Aorta (tissue), 5 donors: ENCODE data around the gene LTBP2. TPM values are rescaled to one million over a fixed set of nuclear protein-coding genes. Genes with fewer than 3 reads are reported as not detected.
"Not testable (repeated sequence)": the region's sequence is repeated elsewhere in the genome, so short reads cannot be mapped to it uniquely, and the experiment has no call there.

Source experiments
- ATAC-seq: fragments of 200-7000 bp; cut with Tn5 transposase; one replicate; pipeline ENCODE4 v1.9.1; 2022; ENCODE audit warnings: moderate library complexity; ENCODE audit not compliant: low FRiP score
- DNase-seq, 2 donors: peaks; one replicate each; pipeline ENCODE4 v3.0.0-alpha.2; 2020
- H3K27ac ChIP-seq, 2 donors: one replicate each; pipeline ENCODE4 v1.5.1; 2013; ENCODE audit warnings: low read length in 2 of 2, mild to moderate bottlenecking in 2 of 2, moderate library complexity in 2 of 2, control low read depth in 1 of 2, inconsistent platforms in 1 of 2, low read depth in 1 of 2
- H3K27me3 ChIP-seq, 2 donors: one replicate each; pipeline ENCODE4 v1.6.1; 2013; ENCODE audit warnings: control low read depth in 1 of 2, low read length in 1 of 2, mild to moderate bottlenecking in 1 of 2, moderate library complexity in 1 of 2; ENCODE audit not compliant: insufficient read depth in 2 of 2, control insufficient read depth in 1 of 2
- H3K36me3 ChIP-seq, 2 donors: one replicate each; pipeline ENCODE4 v1.6.1; 2013; ENCODE audit warnings: control low read depth in 1 of 2, low read length in 1 of 2, mild to moderate bottlenecking in 1 of 2; ENCODE audit not compliant: insufficient read depth in 2 of 2, control insufficient read depth in 1 of 2
- H3K4me1 ChIP-seq, 2 donors: one replicate each; pipeline ENCODE4 v1.6.1; 2013; ENCODE audit warnings: low read length in 2 of 2, control low read depth in 1 of 2, mild to moderate bottlenecking in 1 of 2, moderate library complexity in 1 of 2; ENCODE audit not compliant: insufficient read depth in 2 of 2, control insufficient read depth in 1 of 2
- H3K4me3 ChIP-seq, 2 donors: one replicate each; pipeline ENCODE4 v1.5.1; 2013; ENCODE audit warnings: low read length in 2 of 2, control low read depth in 1 of 2, mild to moderate bottlenecking in 1 of 2
- H3K9me3 ChIP-seq: one replicate; pipeline ENCODE4 v1.6.1; 2013; ENCODE audit warnings: mild to moderate bottlenecking, low read length; ENCODE audit not compliant: control insufficient read depth
- WGBS, 2 donors: extraction: QIAGEN DNeasy Blood & Tissue Kit; methylation state at CpG; one replicate each; pipeline ENCODE4 v1.1.7; 2013; 5-methylcytosine and 5-hydroxymethylcytosine counted together
- intact Hi-C, 2 donors: fragments of 100-400 bp; cut with DNase I; formaldehyde crosslinking; loops; one replicate each; pipeline versions ENCODE4 v1.14.2 to v1.15.0; 2022
- polyA plus RNA-seq, 2 donors: library from polyadenylated mRNA; stranded (reverse); fragments of 200-250 nt; gene quantifications; one replicate each; pipeline ENCODE4 v1.2.3, GENCODE V29; 2013
- total RNA-seq, 2 donors: library from RNA; stranded (reverse); fragmentation: NEBNext Ultra II Directional; extraction: Animal tissue kit (Norgen Biotek cat#: 25700); gene quantifications; one replicate each; pipeline ENCODE4 v1.2.1, GENCODE V29; 2021
- donor health status: healthy with polysubstance abuse.
- donor health status: Bipolar disorder and iron deficiency.
- donor health status: DM: no; HTN: no; CAD: no.
- donor health status: DM: no; HTN: no; CAD: no.
- donor health status: DM: yes; HTN: yes; CAD: no.

LTBP2 gene
- total and polyA plus RNA-seq, 4 donors = 40.4 to 363 (median 228) TPM

DNA sequence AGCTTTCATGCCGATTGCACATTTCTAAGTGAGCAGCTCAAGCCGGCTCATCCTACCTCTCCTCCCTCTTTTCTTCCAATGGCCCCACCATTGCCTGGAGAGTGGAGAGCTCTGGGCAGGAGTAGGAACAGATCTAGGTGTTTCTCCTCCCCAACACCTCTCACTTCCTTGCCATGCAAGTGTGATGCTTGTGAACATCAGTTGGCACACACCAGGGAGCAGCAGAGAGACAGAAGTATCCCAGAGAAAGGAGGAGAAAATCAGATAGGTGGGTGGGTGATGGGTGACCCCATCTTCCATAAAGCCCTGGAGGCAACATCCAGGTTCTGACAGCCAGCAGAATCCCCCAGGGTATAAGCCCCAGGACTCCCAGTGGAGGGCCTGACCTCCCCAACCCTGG, 146.7 kb downstream of the LTBP2 start:
- intact Hi-C loops = no loop called here
- Histone ChIP-seq H3K27ac (no peak overlapping the region), H3K36me3 (no peaks in the 10 kb centered on the region), H3K9me3 (no peaks in the 10 kb centered on the region), H3K27me3 (no peaks in the 10 kb centered on the region), H3K4me3 (no peak overlapping the region), H3K4me1 (peaks cover 0 to 5% of the 10 kb centered on the region in 2 donors)
- no peak for ATAC-seq
- DNase-seq = no peak
- 93 to 94% methylated on average over 2 of the region's 2 CpGs for WGBS, 2 donors

- H3K4me1 ChIP-seq = peaks cover 0 to 1% of the 10 kb centered on the region in 2 donors
- no peak overlapping the region for H3K4me3 ChIP-seq
- intact Hi-C loops = no loop called here
- no peaks in the 10 kb centered on the region for H3K27me3 ChIP-seq
- ATAC-seq (no peak), DNase-seq (no peak)
- H3K27ac ChIP-seq = no peak overlapping the region
- no peaks in the 10 kb centered on the region for H3K36me3 ChIP-seq
- no peaks in the 10 kb centered on the region for H3K9me3 ChIP-seq
- 90 to 91% methylated on average over 3 of the region's 3 CpGs for WGBS, 2 donors
Measured at GRCh38 chr14:74464785-74465184, 147.3 kb downstream of the LTBP2 start.

DNA sequence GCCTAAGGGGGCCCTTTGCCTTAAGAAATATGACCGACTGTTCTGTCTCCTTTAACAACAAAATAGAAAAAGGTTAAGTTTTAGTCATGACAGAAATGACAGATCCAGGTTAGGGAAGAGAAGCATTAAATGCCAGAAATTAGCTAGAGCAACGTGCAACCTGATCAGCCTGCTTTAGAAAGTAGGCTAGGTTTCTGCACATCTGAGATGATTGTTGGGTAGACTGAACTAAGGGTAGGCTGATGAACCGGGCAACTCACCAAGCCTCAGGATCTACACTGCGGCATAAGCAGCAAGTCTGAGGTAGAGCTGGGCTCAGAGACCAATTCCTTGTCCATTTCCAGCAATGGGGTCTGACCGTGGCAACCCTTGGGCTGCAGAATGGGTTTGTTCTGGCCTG, 148.3 kb downstream of the LTBP2 start:
- H3K9me3 ChIP-seq = no peaks in the 10 kb centered on the region
- H3K27me3 ChIP-seq = no peaks in the 10 kb centered on the region
- no peak overlapping the region for H3K27ac ChIP-seq
- no peaks in the 10 kb centered on the region for H3K36me3 ChIP-seq
- no peak overlapping the region for H3K4me3 ChIP-seq
- intact Hi-C loops = no loop called here
- ATAC-seq (no peak), DNase-seq (no peak)
- 85 to 87% methylated on average over 5 of the region's 5 CpGs for WGBS, 2 donors
- no peaks in the 10 kb centered on the region for H3K4me1 ChIP-seq

DNA sequence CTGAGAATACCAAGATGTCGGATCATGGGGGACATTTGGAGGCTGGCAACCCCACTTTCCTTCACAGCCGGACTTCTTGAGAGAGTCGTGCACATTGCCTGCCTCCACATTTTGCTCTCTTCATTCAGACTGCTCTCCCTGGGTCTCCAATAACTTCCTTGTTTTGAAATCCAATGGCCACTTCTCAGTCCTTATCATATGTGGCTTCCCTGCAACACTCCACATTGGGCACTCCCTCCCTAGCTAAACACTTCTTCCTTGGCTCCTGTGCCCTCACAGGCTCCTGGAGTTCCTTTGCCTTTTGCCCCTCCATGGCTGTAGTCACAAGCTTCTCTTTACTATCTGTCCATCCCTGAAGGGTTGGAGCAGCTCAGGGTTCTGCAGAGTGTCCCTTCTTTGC, 149.0 kb downstream of the LTBP2 start:
- Histone ChIP-seq H3K27me3 (no peaks in the 10 kb centered on the region), H3K4me3 (no peak overlapping the region), H3K4me1 (no peaks in the 10 kb centered on the region), H3K9me3 (no peaks in the 10 kb centered on the region), H3K36me3 (no peaks in the 10 kb centered on the region), H3K27ac (no peak overlapping the region)
- DNase-seq = no peak
- intact Hi-C loops = no loop called here
- ATAC-seq = no peak
- 91 to 94% methylated on average over 3 of the region's 3 CpGs for WGBS, 2 donors

DNA sequence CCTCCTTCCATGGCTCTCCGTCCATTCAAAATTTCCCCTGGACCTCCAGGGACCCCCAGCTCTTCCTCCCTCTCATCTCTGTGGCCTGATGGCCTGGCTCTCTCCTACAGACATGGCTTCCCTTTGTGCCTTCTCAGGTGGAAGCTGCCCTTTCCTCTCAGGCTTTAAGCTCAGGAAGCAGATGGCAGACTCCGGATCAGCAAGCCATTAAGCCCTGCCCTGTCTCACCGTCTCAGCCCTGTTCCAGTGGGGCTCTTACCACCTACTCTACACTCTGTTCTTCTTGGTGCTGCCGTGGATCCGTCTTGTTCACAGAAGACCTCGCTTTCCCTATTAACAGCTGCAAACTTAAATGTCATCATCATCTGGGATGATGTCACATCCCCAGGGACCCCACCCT, 152.1 kb downstream of the LTBP2 start:
- H3K4me3 ChIP-seq = no peak overlapping the region
- H3K4me1 ChIP-seq = no peaks in the 10 kb centered on the region
- no peaks in the 10 kb centered on the region for H3K9me3 ChIP-seq
- intact Hi-C loops = no loop called here
- H3K27me3 ChIP-seq = no peaks in the 10 kb centered on the region
- H3K36me3 ChIP-seq = no peaks in the 10 kb centered on the region
- ATAC-seq = no peak
- DNase-seq = no peak
- WGBS, 2 donors = 82 to 89% methylated on average over 6 of the region's 6 CpGs
- H3K27ac ChIP-seq = no peak overlapping the region

- 57 to 61% methylated on average over 10 of the region's 10 CpGs for WGBS, 2 donors
- H3K27ac ChIP-seq = no peak overlapping the region
- no peaks in the 10 kb centered on the region for H3K4me1 ChIP-seq
- intact Hi-C loops = no loop called here
- no peaks in the 10 kb centered on the region for H3K9me3 ChIP-seq
- H3K4me3 ChIP-seq = no peak overlapping the region
- no peaks in the 10 kb centered on the region for H3K27me3 ChIP-seq
- ATAC-seq = peak; percentile 59
- H3K36me3 ChIP-seq = no peaks in the 10 kb centered on the region
- DNase-seq = peak in 1 of 2 donors; percentile 57
Measured at GRCh38 chr14:74459289-74459946, 152.6 kb downstream of the LTBP2 start.

DNA sequence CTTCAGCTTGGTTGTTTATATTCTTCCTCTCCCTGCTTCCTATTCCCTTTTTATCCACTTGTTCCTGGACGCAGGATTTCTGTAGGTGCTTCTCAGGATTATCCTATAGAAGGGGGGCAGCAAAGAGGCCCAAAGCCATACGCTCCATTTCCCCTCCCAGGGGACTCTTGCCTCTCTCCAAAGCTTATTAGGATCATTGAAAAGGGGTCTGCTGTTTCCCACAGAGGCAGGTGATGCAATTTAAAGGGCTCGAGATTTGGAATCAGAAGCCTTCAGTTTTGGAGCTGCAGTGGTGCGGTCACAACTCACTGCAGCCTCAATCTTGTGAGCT, 154.5 kb downstream of the LTBP2 start:
- ATAC-seq (no peak), DNase-seq (no peak)
- WGBS, 2 donors = 62 to 72% methylated on average over 4 of the region's 4 CpGs
- H3K36me3 ChIP-seq = no peaks in the 10 kb centered on the region
- no peak overlapping the region for H3K27ac ChIP-seq
- no peaks in the 10 kb centered on the region for H3K27me3 ChIP-seq
- H3K4me3 ChIP-seq = no peak overlapping the region
- intact Hi-C loops = no loop called here
- H3K9me3 ChIP-seq = no peaks in the 10 kb centered on the region
- H3K4me1 ChIP-seq = no peaks in the 10 kb centered on the region

DNA sequence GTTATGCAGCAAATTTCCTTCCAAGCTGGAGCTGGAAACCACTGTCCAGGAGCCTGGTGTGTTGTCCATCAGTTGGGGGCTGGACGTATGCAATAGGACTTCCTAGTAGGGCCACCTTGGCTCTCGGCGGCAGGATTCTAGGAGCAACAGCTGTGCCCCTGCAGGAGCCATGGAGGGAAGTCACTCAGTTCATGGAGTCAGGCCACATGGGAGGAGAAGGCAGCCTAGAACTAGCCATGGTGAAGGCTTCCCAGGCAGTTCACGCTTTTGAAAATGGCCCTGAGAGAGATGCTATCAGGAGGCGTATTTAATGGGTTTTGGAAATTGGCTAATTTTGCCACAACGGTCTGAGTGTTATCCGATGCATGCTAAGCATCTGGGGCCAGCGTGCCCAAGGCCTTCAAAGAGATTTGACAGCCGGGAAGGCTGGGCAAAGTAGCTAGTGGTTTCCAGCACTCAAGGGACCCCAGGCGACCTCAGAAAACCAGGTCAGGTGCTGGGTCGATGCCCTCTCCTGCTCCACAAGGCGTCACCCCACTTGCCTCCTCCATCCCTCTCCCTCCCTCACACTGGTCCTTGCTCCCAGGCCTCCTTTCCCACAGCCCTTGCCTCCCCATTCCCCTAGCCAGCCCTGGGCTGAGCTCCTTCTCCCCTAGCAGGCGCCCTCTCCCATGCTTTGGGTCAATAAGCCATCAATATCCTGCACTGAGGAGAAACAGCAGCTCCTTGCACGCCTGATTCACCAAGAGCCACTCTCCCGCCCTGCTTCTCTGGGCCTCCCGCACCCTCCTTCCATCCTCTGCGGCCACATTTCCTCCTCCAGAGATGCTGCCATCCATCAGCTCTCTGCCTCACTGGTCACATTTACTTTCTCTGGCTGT, 155.1 kb downstream of the LTBP2 start:
- intact Hi-C loops = no loop called here
- ATAC-seq (no peak), DNase-seq (no peak)
- Histone ChIP-seq H3K36me3 (no peaks in the 10 kb centered on the region), H3K27ac (no peak overlapping the region), H3K27me3 (no peaks in the 10 kb centered on the region), H3K4me3 (no peak overlapping the region), H3K9me3 (no peaks in the 10 kb centered on the region), H3K4me1 (no peaks in the 10 kb centered on the region)
- 66 to 73% methylated on average over 17 of the region's 17 CpGs for WGBS, 2 donors

DNA sequence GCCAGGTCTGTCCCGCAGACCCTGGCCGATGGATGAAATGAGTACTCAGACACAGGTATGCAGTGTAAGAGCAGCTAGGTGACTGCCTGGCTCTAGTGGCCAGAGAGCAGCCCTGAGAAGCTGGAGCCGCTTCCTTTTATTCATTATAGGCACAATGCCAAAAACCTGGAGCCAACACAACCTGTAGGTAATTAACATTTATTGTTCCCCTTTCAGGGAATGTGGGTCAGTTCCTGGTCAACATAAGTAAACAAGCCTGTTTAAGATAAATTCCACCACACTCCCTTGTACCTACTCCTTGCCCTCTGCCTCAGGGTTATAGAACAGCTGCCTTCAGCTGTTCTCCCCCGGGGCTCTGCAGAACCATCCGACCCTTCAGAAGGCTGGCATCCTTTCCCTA, 157.6 kb downstream of the LTBP2 start:
- H3K9me3 ChIP-seq, H3K36me3 ChIP-seq, intact Hi-C loops, DNase-seq, ATAC-seq, H3K27ac ChIP-seq, H3K4me3 ChIP-seq, H3K27me3 ChIP-seq, H3K4me1 ChIP-seq: not testable (repeated sequence)
- WGBS, 2 donors = 81 to 85% methylated on average over 5 of the region's 5 CpGs
